ENCODE measurements around the gene SPATA24. TPM values are rescaled to one million over a fixed set of nuclear protein-coding genes. Genes with fewer than 3 reads are reported as not detected.

The SPATA24 gene
- polyA plus RNA-seq, 1 donor from 2014 or later = 6.7 TPM

DNA sequence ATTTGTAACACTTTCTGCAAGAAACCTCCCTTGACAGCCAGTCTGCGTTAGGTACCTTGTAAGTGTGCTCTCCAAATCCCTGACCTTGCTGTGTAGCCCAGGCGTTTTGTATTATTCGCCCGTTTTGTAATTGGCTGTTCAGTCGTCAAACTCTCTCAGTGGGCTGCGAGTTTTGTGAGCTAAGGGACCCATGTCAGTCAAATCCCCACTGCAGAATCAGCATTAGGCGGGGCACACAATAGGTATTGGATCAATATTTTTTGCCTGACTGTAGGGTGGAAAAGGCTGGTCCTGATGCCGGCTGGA, 34.8 kb upstream of the SPATA24 start:
- Histone ChIP-seq H3K9ac (ENCODE audit: low read length) (peak overlapping the region; percentile 95), H3K27me3 (ENCODE audit: insufficient read depth, low read depth, low read length) (no peaks in the 10 kb centered on the region), H3K4me2 (ENCODE audit: low read length) (peak overlapping the region; percentile 98), H3K9me3 (ENCODE audit: low read length) (no peaks in the 10 kb centered on the region), H3K79me2 (replicated peaks; ENCODE audit: insufficient read depth, low read length) (peaks cover 3% of the 10 kb centered on the region), H4K20me1 (ENCODE audit: insufficient read depth) (no peaks in the 10 kb centered on the region), H3K9me2 (ENCODE audit: insufficient read depth, low read length) (no peaks in the 10 kb centered on the region), H3F3A (ENCODE audit: insufficient read depth, low read length, poor library complexity, severe bottlenecking) (no peaks in the 10 kb centered on the region), H3K4me3 (ENCODE audit: low read length) (peak overlapping the region; percentile 85), H3K27ac (ENCODE audit: low read length) (peak overlapping the region; percentile 89), H2AFZ (ENCODE audit: low read depth, low read length) (peak overlapping the region; percentile 83), H3K36me3 (ENCODE audit: insufficient read depth, low read length) (no peaks in the 10 kb centered on the region)
- TF ChIP-seq EZH2 (IDR thresholded peaks at IDR 0.05; ENCODE audit: borderline replicate concordance, insufficient read depth, low read length, poor library complexity, severe bottlenecking) (no peak), MXI1 (conservative IDR thresholded peaks at IDR 0.05; ENCODE audit: poor library complexity, severe bottlenecking) (no peak), POLR2AphosphoS5 (IDR thresholded peaks at IDR 0.05) (no peak), CTCF (IDR thresholded peaks at IDR 0.05; ENCODE audit: poor library complexity, severe bottlenecking) (no peak), TAF1 (IDR thresholded peaks at IDR 0.05; ENCODE audit: low read depth) (no peak), SMC3 (conservative IDR thresholded peaks at IDR 0.05; ENCODE audit: poor library complexity) (no peak), RAD21 (conservative IDR thresholded peaks at IDR 0.05) (no peak), EP300 (conservative IDR thresholded peaks at IDR 0.05; ENCODE audit: poor library complexity, severe bottlenecking) (no peak)
- TF ChIP-seq, protein P1, sequence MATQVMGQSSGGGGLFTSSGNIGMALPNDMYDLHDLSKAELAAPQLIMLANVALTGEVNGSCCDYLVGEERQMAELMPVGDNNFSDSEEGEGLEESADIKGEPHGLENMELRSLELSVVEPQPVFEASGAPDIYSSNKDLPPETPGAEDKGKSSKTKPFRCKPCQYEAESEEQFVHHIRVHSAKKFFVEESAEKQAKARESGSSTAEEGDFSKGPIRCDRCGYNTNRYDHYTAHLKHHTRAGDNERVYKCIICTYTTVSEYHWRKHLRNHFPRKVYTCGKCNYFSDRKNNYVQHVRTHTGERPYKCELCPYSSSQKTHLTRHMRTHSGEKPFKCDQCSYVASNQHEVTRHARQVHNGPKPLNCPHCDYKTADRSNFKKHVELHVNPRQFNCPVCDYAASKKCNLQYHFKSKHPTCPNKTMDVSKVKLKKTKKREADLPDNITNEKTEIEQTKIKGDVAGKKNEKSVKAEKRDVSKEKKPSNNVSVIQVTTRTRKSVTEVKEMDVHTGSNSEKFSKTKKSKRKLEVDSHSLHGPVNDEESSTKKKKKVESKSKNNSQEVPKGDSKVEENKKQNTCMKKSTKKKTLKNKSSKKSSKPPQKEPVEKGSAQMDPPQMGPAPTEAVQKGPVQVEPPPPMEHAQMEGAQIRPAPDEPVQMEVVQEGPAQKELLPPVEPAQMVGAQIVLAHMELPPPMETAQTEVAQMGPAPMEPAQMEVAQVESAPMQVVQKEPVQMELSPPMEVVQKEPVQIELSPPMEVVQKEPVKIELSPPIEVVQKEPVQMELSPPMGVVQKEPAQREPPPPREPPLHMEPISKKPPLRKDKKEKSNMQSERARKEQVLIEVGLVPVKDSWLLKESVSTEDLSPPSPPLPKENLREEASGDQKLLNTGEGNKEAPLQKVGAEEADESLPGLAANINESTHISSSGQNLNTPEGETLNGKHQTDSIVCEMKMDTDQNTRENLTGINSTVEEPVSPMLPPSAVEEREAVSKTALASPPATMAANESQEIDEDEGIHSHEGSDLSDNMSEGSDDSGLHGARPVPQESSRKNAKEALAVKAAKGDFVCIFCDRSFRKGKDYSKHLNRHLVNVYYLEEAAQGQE (IDR thresholded peaks at IDR 0.05; ENCODE audit: borderline replicate concordance) = no peak

- H3K4me2 ChIP-seq (ENCODE audit: low read length) = no peak overlapping the region
- peaks cover 4% of the 10 kb centered on the region for H3K36me3 ChIP-seq (ENCODE audit: insufficient read depth, low read length)
Observed at GRCh38 chr5:139435676-139436075, 31.8 kb upstream of the SPATA24 start.

More at GRCh38 chr5:139435676-139436075, 31.8 kb upstream of the SPATA24 start:
- peaks cover 3% of the 10 kb centered on the region for H3K79me2 ChIP-seq (replicated peaks; ENCODE audit: insufficient read depth, low read length)
- H3F3A ChIP-seq (ENCODE audit: insufficient read depth, low read length, poor library complexity, severe bottlenecking) = no peaks in the 10 kb centered on the region
- no peak overlapping the region for H3K4me3 ChIP-seq (ENCODE audit: low read length)
- no peaks in the 10 kb centered on the region for H4K20me1 ChIP-seq (ENCODE audit: insufficient read depth)
- no peak overlapping the region for H3K27ac ChIP-seq (ENCODE audit: low read length)
- no peak overlapping the region for H3K9ac ChIP-seq (ENCODE audit: low read length)
- no peaks in the 10 kb centered on the region for H3K9me2 ChIP-seq (ENCODE audit: insufficient read depth, low read length)
- TF ChIP-seq, protein P1 (IDR thresholded peaks at IDR 0.05; ENCODE audit: borderline replicate concordance) = no peak
- no peak for TF ChIP-seq POLR2AphosphoS5 (IDR thresholded peaks at IDR 0.05)
- TF ChIP-seq EP300 (conservative IDR thresholded peaks at IDR 0.05; ENCODE audit: poor library complexity, severe bottlenecking) = no peak
- no peak for TF ChIP-seq EZH2 (IDR thresholded peaks at IDR 0.05; ENCODE audit: borderline replicate concordance, insufficient read depth, low read length, poor library complexity, severe bottlenecking)
- no peaks in the 10 kb centered on the region for H3K27me3 ChIP-seq (ENCODE audit: insufficient read depth, low read depth, low read length)
- H2AFZ ChIP-seq (ENCODE audit: low read depth, low read length) = no peak overlapping the region
- no peaks in the 10 kb centered on the region for H3K9me3 ChIP-seq (ENCODE audit: low read length)

Measured in neural cell (in vitro differentiated cells).